Measurements from ENCODE around the gene DLX4.

DNA sequence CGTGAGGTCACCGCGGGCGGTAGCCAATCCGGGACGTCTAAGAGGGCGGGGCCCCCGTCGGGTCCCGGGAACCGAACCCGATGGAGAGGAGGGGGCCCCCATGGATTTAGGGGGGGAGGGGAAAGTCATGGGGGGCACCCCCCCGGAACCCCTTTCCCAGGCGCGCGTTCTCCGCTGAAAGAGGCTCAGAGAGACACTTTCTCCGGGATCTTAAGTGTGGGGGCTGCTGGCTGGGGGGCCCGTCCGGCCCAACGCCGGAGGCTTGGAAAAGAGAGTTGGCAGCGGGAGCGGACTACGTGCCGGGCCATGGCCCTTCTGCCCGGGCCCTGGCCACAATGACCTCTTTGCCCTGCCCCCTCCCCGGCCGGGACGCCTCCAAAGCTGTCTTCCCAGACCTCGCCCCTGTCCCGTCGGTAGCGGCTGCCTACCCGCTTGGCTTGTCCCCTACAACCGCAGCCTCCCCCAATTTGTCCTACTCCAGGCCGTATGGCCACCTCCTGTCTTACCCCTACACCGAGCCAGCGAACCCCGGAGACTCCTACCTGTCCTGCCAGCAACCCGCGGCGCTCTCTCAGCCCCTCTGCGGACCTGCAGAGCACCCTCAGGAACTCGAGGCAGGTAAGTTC is at the start of gene DLX4:
- TF ChIP-seq, protein P1, sequence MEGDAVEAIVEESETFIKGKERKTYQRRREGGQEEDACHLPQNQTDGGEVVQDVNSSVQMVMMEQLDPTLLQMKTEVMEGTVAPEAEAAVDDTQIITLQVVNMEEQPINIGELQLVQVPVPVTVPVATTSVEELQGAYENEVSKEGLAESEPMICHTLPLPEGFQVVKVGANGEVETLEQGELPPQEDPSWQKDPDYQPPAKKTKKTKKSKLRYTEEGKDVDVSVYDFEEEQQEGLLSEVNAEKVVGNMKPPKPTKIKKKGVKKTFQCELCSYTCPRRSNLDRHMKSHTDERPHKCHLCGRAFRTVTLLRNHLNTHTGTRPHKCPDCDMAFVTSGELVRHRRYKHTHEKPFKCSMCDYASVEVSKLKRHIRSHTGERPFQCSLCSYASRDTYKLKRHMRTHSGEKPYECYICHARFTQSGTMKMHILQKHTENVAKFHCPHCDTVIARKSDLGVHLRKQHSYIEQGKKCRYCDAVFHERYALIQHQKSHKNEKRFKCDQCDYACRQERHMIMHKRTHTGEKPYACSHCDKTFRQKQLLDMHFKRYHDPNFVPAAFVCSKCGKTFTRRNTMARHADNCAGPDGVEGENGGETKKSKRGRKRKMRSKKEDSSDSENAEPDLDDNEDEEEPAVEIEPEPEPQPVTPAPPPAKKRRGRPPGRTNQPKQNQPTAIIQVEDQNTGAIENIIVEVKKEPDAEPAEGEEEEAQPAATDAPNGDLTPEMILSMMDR (conservative IDR thresholded peaks at IDR 0.05; ENCODE audit: low read depth, low read length): no peak
- TF ChIP-seq EZH2 (IDR thresholded peaks at IDR 0.05; ENCODE audit: low read length, unreplicated experiment): no peak
- TF ChIP-seq EZH2phosphoT487 (IDR thresholded peaks at IDR 0.05; ENCODE audit: borderline replicate concordance, low read length): no peak
